Iris pigment epithelial cell (primary cell): ENCODE results near the gene DPPA5.
A peak's percentile ranks its signal among the peaks of the same experiment; 100 is the strongest.
"Not testable (repeated sequence)": the region's sequence is repeated elsewhere in the genome, so short reads cannot be mapped to it uniquely, and the experiment has no call there.

ENCODE experiments used
- DNase-seq: peaks from one replicate; pipeline ENCODE4 v3.0.0-alpha.2; 2011; ENCODE audit warnings: low read depth

Gene DPPA5

DNA sequence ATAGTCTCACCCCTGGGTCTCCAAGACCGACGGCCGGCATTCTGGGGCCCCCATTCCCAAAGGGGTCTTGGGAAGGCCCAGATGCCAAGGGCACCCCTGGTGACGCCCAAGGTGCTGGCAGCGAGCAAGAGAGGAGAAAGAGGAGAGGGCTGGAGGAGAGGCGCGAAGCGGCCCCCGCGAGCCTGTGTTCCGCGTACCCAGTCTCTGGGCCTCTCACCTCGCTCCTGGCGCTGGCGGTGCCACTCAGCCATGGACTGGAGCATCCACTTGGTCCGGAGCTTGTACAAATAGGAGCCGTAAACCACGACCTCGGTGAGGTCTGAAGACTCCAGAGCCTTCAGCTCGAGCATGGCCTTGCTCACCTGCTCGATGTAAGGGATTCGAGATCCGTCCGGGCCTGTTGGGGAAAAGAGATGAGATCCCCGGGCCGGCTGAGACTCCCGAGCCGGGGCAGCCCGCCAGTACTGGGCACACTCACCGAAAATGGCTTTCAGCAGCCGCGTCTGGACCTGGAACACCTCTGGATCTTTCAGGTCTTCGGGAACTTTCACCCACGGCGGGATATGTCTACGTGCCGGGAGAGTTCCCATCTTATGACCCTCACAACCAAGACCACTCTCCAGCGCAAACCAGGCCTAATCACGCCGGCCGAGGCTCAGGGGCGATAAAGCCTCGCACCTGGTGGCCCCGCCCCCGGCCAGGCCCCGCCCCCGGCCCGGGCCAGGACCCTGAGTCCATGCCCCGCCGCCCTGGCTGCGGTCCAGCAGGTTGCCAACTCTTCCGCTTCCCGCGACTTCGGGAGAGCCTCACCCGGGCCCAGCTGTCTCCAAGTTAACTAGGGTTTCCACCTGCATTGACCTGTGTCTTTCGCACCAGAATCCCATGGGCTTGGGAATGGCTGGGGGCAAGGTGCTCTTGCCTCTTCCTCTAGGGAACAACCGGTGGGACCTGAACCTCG lies at the start of gene DPPA5:
TSS of gene DPPA5 (minus strand) at position 641 of the 958 bp plus-strand sequence. CDS start at position 590, 51 bp downstream.
- DNase-seq = no peak

- no peak for DNase-seq
These were observed 46.6 kb upstream of the DPPA5 start for GRCh38 chr6:73400656-73401055.

DNA sequence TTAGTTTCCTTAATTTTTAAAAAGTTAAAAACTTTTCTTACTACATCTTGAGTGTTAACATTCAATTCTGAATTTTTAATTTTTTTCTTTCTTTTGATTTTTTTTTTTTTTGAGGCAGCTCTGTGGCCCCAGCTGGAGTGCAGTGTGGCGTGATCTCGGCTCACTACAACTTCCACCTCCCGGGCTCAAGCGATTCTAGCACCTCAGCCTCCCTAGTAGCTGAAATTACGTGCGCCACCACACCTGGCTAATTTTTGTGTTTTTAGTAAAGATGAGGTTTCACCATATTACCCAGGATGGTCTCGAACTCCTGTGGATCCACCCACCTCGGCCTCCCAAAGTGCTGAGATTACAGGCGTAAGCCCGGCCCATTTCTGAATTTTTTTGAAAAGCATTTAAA lies 41.8 kb upstream of the DPPA5 start:
- no peak for DNase-seq

GRCh38 chr6:73394577-73395354 lies 40.7 kb upstream of the DPPA5 start, which contains the start of gene DDX43:
Gene DDX43 (plus strand): TSS chr6:73394828. CDS start chr6:73394906, 78 bp downstream.
- DNase-seq = peak; percentile 72

DNA sequence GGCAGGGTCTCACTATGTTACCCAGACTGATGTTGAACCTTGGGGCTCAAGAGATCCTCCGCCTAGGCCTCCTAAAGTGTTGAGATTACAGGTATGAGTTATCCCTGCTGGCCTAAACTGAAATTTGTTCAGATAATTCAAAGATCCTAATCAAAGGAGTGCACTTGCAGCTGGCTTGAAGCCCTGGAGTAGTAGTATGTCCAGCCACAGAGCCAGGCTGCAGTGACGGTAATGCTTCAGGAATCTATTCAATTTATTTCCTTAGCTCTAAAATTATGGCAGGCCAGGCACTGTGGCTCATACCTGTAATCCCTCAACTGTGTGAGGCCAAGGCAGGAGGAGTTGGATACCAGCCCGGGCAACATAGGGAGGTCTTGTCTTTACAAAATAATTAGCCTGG lies 39.2 kb upstream of the DPPA5 start:
- DNase-seq = peak; percentile 32

DNA sequence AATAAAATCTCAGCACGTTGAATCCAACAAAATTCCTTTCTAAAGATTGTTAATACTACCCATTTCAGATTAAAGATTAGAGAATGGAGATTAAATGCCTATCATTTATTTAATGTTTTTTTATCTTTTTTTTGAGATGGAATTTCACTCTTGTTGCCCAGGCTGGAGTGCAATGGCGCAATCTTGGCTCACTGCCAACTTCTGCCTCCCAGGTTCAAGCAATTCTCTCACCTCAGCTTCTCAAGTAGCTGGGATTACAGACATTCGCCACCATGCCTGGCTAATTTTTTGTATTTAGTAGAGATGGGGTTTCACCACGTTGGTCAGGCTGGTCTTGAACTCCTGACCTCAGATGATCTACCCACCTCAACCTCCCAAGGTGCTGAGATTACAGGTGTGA lies 38.1 kb upstream of the DPPA5 start:
- not testable (repeated sequence) for DNase-seq

- no peak for DNase-seq
These were observed 37.6 kb upstream of the DPPA5 start for GRCh38 chr6:73391675-73392074.

- DNase-seq = no peak
These were observed 35.8 kb upstream of the DPPA5 start for GRCh38 chr6:73389854-73390253.

- peak; percentile 60 for DNase-seq
These were observed 34.9 kb upstream of the DPPA5 start for GRCh38 chr6:73388800-73389512.

GRCh38 chr6:73388433-73388799 lies 34.3 kb upstream of the DPPA5 start:
- no peak for DNase-seq

- DNase-seq = peak; percentile 26
These were observed 28.5 kb upstream of the DPPA5 start for GRCh38 chr6:73382462-73383113.

DNA sequence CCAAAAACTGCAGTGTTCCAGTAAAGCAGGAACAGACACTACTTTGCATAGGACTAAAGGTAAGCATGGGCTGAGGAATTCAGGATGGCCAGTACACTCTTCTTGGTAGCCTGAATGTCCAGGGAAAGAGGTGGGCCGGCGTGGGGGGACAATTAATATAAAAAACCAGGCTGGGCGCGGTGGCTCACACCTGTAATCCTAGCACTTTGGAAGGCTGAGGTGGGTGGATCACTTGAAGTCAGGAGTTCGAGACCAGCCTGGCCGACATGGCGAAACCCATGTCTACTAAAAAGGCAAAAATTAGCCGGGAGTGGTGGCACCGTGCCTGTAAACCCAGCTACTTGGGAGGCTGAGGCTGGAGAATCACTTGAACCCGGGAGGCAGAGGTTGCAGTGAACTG lies 27.5 kb upstream of the DPPA5 start:
- DNase-seq = not testable (repeated sequence)

DNA sequence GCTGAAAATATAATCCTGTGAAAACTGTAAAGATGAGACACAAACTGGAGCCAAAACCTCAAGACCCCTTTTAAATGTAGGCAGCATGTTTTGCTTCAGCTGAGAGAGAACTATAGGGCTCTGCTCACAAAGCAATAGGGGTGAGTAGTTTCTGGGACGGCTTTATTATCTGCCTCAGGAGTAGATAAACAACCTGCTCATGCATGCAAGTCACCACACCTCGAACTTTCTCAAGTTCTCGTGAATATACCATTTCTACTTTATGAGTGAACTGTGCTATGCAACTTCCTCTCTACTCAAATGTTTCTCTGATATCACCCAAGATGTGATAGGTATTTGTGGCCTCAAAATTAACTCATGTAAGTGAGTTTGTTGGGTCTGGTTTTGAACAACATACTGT lies 23.1 kb upstream of the DPPA5 start:
- no peak for DNase-seq

- no peak for DNase-seq
These were observed 21.1 kb upstream of the DPPA5 start for GRCh38 chr6:73375216-73375615.

DNA sequence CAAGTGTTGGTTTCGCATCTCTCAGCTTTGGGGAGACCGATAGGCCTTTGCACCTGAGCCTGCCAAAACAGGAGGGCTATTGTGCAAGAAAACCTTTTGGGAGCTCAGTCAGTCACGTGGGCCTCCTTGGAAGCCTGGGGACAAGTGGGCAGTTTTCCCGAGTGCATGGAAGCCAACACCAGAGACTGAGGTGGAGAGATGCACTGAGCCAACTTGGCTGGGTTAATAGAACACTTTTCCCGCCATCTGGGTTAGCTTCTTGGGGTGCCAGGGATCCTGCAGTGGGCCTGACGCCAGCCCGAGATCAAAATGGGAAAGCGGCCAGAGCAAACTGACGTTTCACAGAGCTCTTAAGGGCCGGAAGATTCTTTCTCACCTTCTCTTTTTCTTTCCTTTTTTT lies 18.4 kb upstream of the DPPA5 start:
- DNase-seq = no peak

- DNase-seq = no peak
These were observed 17.9 kb upstream of the DPPA5 start for GRCh38 chr6:73371984-73372383.

- no peak for DNase-seq
These were observed 15.5 kb upstream of the DPPA5 start, which contains the start of gene OOEP for GRCh38 chr6:73369563-73369962. Gene OOEP (minus strand): TSS chr6:73369897. CDS start chr6:73369792, 105 bp downstream.

- no peak for DNase-seq
These were observed 15.1 kb upstream of the DPPA5 start for GRCh38 chr6:73369157-73369556.

GRCh38 chr6:73368675-73369074 lies 14.6 kb upstream of the DPPA5 start:
- DNase-seq = no peak

- DNase-seq = no peak
These were observed 13.8 kb upstream of the DPPA5 start for GRCh38 chr6:73367761-73368355.

GRCh38 chr6:73364549-73364948 lies 10.5 kb upstream of the DPPA5 start:
- no peak for DNase-seq
